Right lobe of liver (tissue), 6 donors: ENCODE measurements around the gene KREMEN2. TPM values are rescaled to one million over a fixed set of nuclear protein-coding genes. Genes with fewer than 3 reads are reported as not detected.

ENCODE experiments used
- ATAC-seq, 4 donors: fragments of 200-7000 bp; cut with Tn5 transposase; one replicate each; pipeline ENCODE4 v1.9.1; 2020; ENCODE audit warnings: mild to moderate bottlenecking in 4 of 4, moderate library complexity in 4 of 4
- DNase-seq, 3 donors: peaks; one replicate each; pipeline ENCODE4 v3.0.0-alpha.2; 2020
- H3K27ac ChIP-seq, 3 donors: fragments of 200-600 bp; one replicate each; pipeline ENCODE4 v1.8.0; 2022
- H3K27me3 ChIP-seq, 2 donors: fragments of 200-600 bp; one replicate each; pipeline ENCODE4 v1.8.0; 2022
- H3K36me3 ChIP-seq, 4 donors: fragments of 200-600 bp; sonication (generic) in 1 of 4; one replicate each; pipeline versions ENCODE4 v1.5.1 to v1.8.0; 2017 to 2022; ENCODE audit warnings: control low read depth in 1 of 4
- H3K4me1 ChIP-seq, 4 donors: fragments of 200-600 bp; sonication (generic) in 1 of 4; one replicate each; pipeline versions ENCODE4 v1.5.1 to v1.8.0; 2017 to 2022; ENCODE audit warnings: control low read depth in 1 of 4
- H3K4me3 ChIP-seq, 3 donors: fragments of 200-600 bp; one replicate each; pipeline ENCODE4 v1.8.0; 2022
- H3K9me3 ChIP-seq, 4 donors: fragments of 200-600 bp; sonication (generic) in 1 of 4; one replicate each; pipeline versions ENCODE4 v1.5.1 to v1.8.0; 2017 to 2022; ENCODE audit warnings: control low read depth in 1 of 4
- CTCF ChIP-seq, 4 donors: fragments of 200-600 bp in 3 of 4; fragments of 450-650 bp in 1 of 4; IDR thresholded peaks; one replicate each; pipeline versions ENCODE4 v1.5.1 to v1.8.0; 2016 to 2022; ENCODE audit warnings: antibody characterized with exemption in 4 of 4, mild to moderate bottlenecking in 2 of 4
- POLR2A ChIP-seq: fragments of 450-650 bp; IDR thresholded peaks from one replicate; pipeline ENCODE4 v1.6.1; 2017; ENCODE audit warnings: antibody characterized with exemption, mild to moderate bottlenecking
- WGBS: methylation state at CpG from one replicate; pipeline ENCODE4 v1.1.6; 2018; ENCODE audit warnings: low coverage, low lambda C conversion rate; ENCODE audit not compliant: insufficient coverage; ENCODE audit errors: missing lambda C conversion rate; 5-methylcytosine and 5-hydroxymethylcytosine counted together
- intact Hi-C, 2 donors: fragments of 100-400 bp; cut with DNase I; formaldehyde crosslinking; loops; one replicate each; pipeline versions ENCODE4 v1.11.2 to v1.14.1; 2022
- total RNA-seq, 6 experiments: library from RNA; depleted of rRNA in 2 of 6; stranded (reverse); fragments of >200 nt in 2 of 6; fragmentation: NEBNext Ultra II Directional in 3 of 6; extraction: Animal tissue kit (Norgen Biotek cat#: 25700) in 3 of 6; gene quantifications; one replicate each; pipeline versions ENCODE4 v1.1.0 to v1.2.4, GENCODE V29; 2016 to 2023
- donor health status: DM: no; HTN: yes; CAD: no.
- donor health status: DM: no; HTN: no; CAD: no.
- donor health status: DM: no; HTN: no; CAD: no.
- donor health status: DM: no; HTN: yes; CAD: no.
- donor health status: DM: no; HTN: yes; CAD: no.

The KREMEN2 gene
- total RNA-seq, 6 experiments from 2014 or later, result not detected

- Histone ChIP-seq H3K27me3 (no peaks in the 10 kb centered on the region), H3K36me3 (peaks cover 0 to 43% (median 7%) of the 10 kb centered on the region in 4 donors), H3K4me3 (no peak overlapping the region), H3K27ac (no peak overlapping the region), H3K9me3 (no peaks in the 10 kb centered on the region), H3K4me1 (no peaks in the 10 kb centered on the region)
- ATAC-seq (no peak), DNase-seq (no peak)
- intact Hi-C loops, result no loop called here
- no peak for TF ChIP-seq CTCF (IDR thresholded peaks at IDR 0.05)
- TF ChIP-seq POLR2A, result no peak
- 80% methylated on average over 2 of the region's 22 CpGs for WGBS
Measured at GRCh38 chr16:2933701-2934100, 30.4 kb upstream of the KREMEN2 start.

- WGBS, result 81% methylated on average over 10 of the region's 15 CpGs
- no peak for DNase-seq
- Histone ChIP-seq H3K36me3 (peaks cover 0 to 50% (median 10%) of the 10 kb centered on the region in 4 donors), H3K27me3 (no peaks in the 10 kb centered on the region), H3K9me3 (no peaks in the 10 kb centered on the region), H3K4me3 (no peak overlapping the region), H3K4me1 (no peaks in the 10 kb centered on the region), H3K27ac (no peak overlapping the region)
- no peak for ATAC-seq
- intact Hi-C loops, result no loop called here
- no peak for TF ChIP-seq CTCF (IDR thresholded peaks at IDR 0.05)
- no peak for TF ChIP-seq POLR2A
Measured at GRCh38 chr16:2934450-2934849, 29.6 kb upstream of the KREMEN2 start.

GRCh38 chr16:2936436-2937011, 27.6 kb upstream of the KREMEN2 start:
- H3K27ac ChIP-seq, result no peak overlapping the region
- intact Hi-C loops, result no loop called here
- WGBS, result 67% methylated on average over 5 of the region's 22 CpGs
- DNase-seq (no peak), ATAC-seq (peak in 1 of 4 donors; percentile 4)
- H3K9me3 ChIP-seq, result no peaks in the 10 kb centered on the region
- no peaks in the 10 kb centered on the region for H3K4me1 ChIP-seq
- no peak for TF ChIP-seq POLR2A
- TF ChIP-seq CTCF (IDR thresholded peaks at IDR 0.05), result no peak
- H3K36me3 ChIP-seq, result peaks cover 0 to 55% (median 16%) of the 10 kb centered on the region in 4 donors
- no peak overlapping the region for H3K4me3 ChIP-seq
- no peaks in the 10 kb centered on the region for H3K27me3 ChIP-seq

- DNase-seq, result no peak
- TF ChIP-seq CTCF (IDR thresholded peaks at IDR 0.05), result no peak
- TF ChIP-seq POLR2A, result no peak
- Histone ChIP-seq H3K27me3 (no peaks in the 10 kb centered on the region), H3K4me1 (no peaks in the 10 kb centered on the region), H3K27ac (no peak overlapping the region), H3K36me3 (peaks cover 0 to 55% (median 16%) of the 10 kb centered on the region in 4 donors), H3K4me3 (no peak overlapping the region), H3K9me3 (no peaks in the 10 kb centered on the region)
- WGBS, result no CpG with 5 or more reads among the region's 24 CpGs
- ATAC-seq, result peak in 1 of 4 donors; percentile 20
- intact Hi-C loops, result no loop called here
Measured at GRCh38 chr16:2937170-2937569, 26.9 kb upstream of the KREMEN2 start.
